ENCODE data around the gene C4orf36.

The C4orf36 gene

GRCh38 chr4:86935566-86935852 lies 43.3 kb upstream of the C4orf36 start:
- Histone ChIP-seq H3K36me3 (ENCODE audit: control insufficient read depth in 4 of 4, insufficient read depth in 4 of 4, low read length in 3 of 4) (peaks cover 0 to 4% (median 0%) of the 10 kb centered on the region in 4 experiments), H3K27me3 (replicated peaks in 2 of 5; ENCODE audit: control insufficient read depth in 4 of 5, insufficient read depth in 5 of 5, low read length in 4 of 5) (no peaks in the 10 kb centered on the region), H3K4me3 (ENCODE audit: control insufficient read depth in 1 of 7, extremely low read depth in 1 of 7, insufficient read depth in 4 of 7, low read depth in 2 of 7, low read length in 6 of 7) (peak overlapping the region; percentile 79 to 97 (median 95)), H3K4me1 (ENCODE audit: control extremely low read depth in 1 of 4, control insufficient read depth in 4 of 4, insufficient read depth in 4 of 4, low read length in 3 of 4) (peaks cover 27 to 60% (median 44%) of the 10 kb centered on the region in 4 experiments), H3K9me3 (ENCODE audit: control extremely low read depth in 1 of 5, control insufficient read depth in 4 of 5, insufficient read depth in 2 of 5, low read depth in 1 of 5, low read length in 4 of 5) (no peaks in the 10 kb centered on the region), H3K27ac (ENCODE audit: insufficient read depth in 1 of 2, low read depth in 1 of 2, low read length in 2 of 2, poor library complexity in 1 of 2, severe bottlenecking in 2 of 2) (peak overlapping the region; percentile 41 to 90)
- peak in 1 of 3 donors; percentile 36 for DNase-seq
- 0% methylated on average over 3 of the region's 16 CpGs for WGBS (ENCODE audit: insufficient coverage)
- CTCF ChIA-PET = interaction anchor here (1.1 to 7.5 kb wide), 12 partner anchors 10 to 157 kb away, joined by 3 to 57 read pairs (median 6); no protein-coding TSS in a partner anchor
- POLR2A ChIA-PET = interaction anchor here (0.6 to 4.7 kb wide), 7 partner anchors 10 to 115 kb away, joined by 3 to 26 read pairs (median 4); no protein-coding TSS in a partner anchor

- Histone ChIP-seq H3K27me3 (replicated peaks in 2 of 5; ENCODE audit: control insufficient read depth in 4 of 5, insufficient read depth in 5 of 5, low read length in 4 of 5) (no peaks in the 10 kb centered on the region), H3K27ac (ENCODE audit: insufficient read depth in 1 of 2, low read depth in 1 of 2, low read length in 2 of 2, poor library complexity in 1 of 2, severe bottlenecking in 2 of 2) (peak within 1 kb of the TSS; percentile 73 to 94), H3K4me3 (ENCODE audit: control insufficient read depth in 1 of 7, extremely low read depth in 1 of 7, insufficient read depth in 4 of 7, low read depth in 2 of 7, low read length in 6 of 7) (peak within 1 kb of the TSS; percentile 79 to 97 (median 95)), H3K36me3 (ENCODE audit: control insufficient read depth in 4 of 4, insufficient read depth in 4 of 4, low read length in 3 of 4) (peaks cover 0 to 4% (median 0%) of the 10 kb centered on the region in 4 experiments), H3K4me1 (ENCODE audit: control extremely low read depth in 1 of 4, control insufficient read depth in 4 of 4, insufficient read depth in 4 of 4, low read length in 3 of 4) (peaks cover 24 to 54% (median 41%) of the 10 kb centered on the region in 4 experiments), H3K9me3 (ENCODE audit: control extremely low read depth in 1 of 5, control insufficient read depth in 4 of 5, insufficient read depth in 2 of 5, low read depth in 1 of 5, low read length in 4 of 5) (no peaks in the 10 kb centered on the region)
- ChIA-PET POLR2A (interaction anchor here (0.6 to 4.7 kb wide), 7 partner anchors 11 to 116 kb away, joined by 3 to 26 read pairs (median 4); no protein-coding TSS in a partner anchor), CTCF (interaction anchor here (0.7 to 7.5 kb wide), 19 partner anchors 11 to 162 kb away, joined by 3 to 57 read pairs (median 5); no protein-coding TSS in a partner anchor)
- WGBS (ENCODE audit: insufficient coverage) = 0% methylated on average over 75 of the region's 97 CpGs
- DNase-seq = peak; percentile 98
These were observed 42.7 kb upstream of the C4orf36 start, which contains the start of gene AFF1 for GRCh38 chr4:86934771-86935565. AFF1 (plus strand) TSS chr4:86935011; CDS start chr4:86948534, 13,523 bp downstream.

- Histone ChIP-seq H3K9me3 (ENCODE audit: control extremely low read depth in 1 of 5, control insufficient read depth in 4 of 5, insufficient read depth in 2 of 5, low read depth in 1 of 5, low read length in 4 of 5) (no peaks in the 10 kb centered on the region), H3K36me3 (ENCODE audit: control insufficient read depth in 4 of 4, insufficient read depth in 4 of 4, low read length in 3 of 4) (peaks cover 0 to 4% (median 0%) of the 10 kb centered on the region in 4 experiments), H3K27me3 (replicated peaks in 2 of 5; ENCODE audit: control insufficient read depth in 4 of 5, insufficient read depth in 5 of 5, low read length in 4 of 5) (no peaks in the 10 kb centered on the region), H3K4me1 (ENCODE audit: control extremely low read depth in 1 of 4, control insufficient read depth in 4 of 4, insufficient read depth in 4 of 4, low read length in 3 of 4) (peaks cover 21 to 47% (median 35%) of the 10 kb centered on the region in 4 experiments), H3K27ac (ENCODE audit: insufficient read depth in 1 of 2, low read depth in 1 of 2, low read length in 2 of 2, poor library complexity in 1 of 2, severe bottlenecking in 2 of 2) (peak overlapping the region; percentile 73 to 94), H3K4me3 (ENCODE audit: control insufficient read depth in 1 of 7, extremely low read depth in 1 of 7, insufficient read depth in 4 of 7, low read depth in 2 of 7, low read length in 6 of 7) (peak overlapping the region; percentile 35 to 97 (median 95))
- ChIA-PET POLR2A (interaction anchor here (0.8 to 4.7 kb wide), 4 partner anchors 27 to 116 kb away, joined by 3 to 26 read pairs (median 4); no protein-coding TSS in a partner anchor), CTCF (interaction anchor here (0.7 to 7.5 kb wide), 17 partner anchors 11 to 163 kb away, joined by 3 to 57 read pairs (median 5); no protein-coding TSS in a partner anchor)
- peak in 2 of 3 donors; percentile 35 to 43 for DNase-seq
- WGBS (ENCODE audit: insufficient coverage) = 0% methylated on average over 12 of the region's 15 CpGs
These were observed 42.0 kb upstream of the C4orf36 start for GRCh38 chr4:86934147-86934770.

GRCh38 chr4:86928400-86929255 lies 36.4 kb upstream of the C4orf36 start:
- H3K9me3 ChIP-seq (ENCODE audit: control extremely low read depth in 1 of 5, control insufficient read depth in 4 of 5, insufficient read depth in 2 of 5, low read depth in 1 of 5, low read length in 4 of 5) = no peaks in the 10 kb centered on the region
- ChIA-PET CTCF (interaction anchor here (0.9 to 2.3 kb wide), 2 partner anchors 165 to 178 kb away, joined by 3 to 9 read pairs; no protein-coding TSS in a partner anchor), POLR2A (no interaction called here)
- H3K36me3 ChIP-seq (ENCODE audit: control insufficient read depth in 4 of 4, insufficient read depth in 4 of 4, low read length in 3 of 4) = peaks cover 0 to 4% (median 0%) of the 10 kb centered on the region in 4 experiments
- peak overlapping the region in 1 of 7 experiments; percentile 37 for H3K4me3 ChIP-seq (ENCODE audit: control insufficient read depth in 1 of 7, extremely low read depth in 1 of 7, insufficient read depth in 4 of 7, low read depth in 2 of 7, low read length in 6 of 7)
- H3K27me3 ChIP-seq (replicated peaks in 2 of 5; ENCODE audit: control insufficient read depth in 4 of 5, insufficient read depth in 5 of 5, low read length in 4 of 5) = no peaks in the 10 kb centered on the region
- 54% methylated on average over 9 of the region's 10 CpGs for WGBS (ENCODE audit: insufficient coverage)
- DNase-seq = peak in 2 of 3 donors; percentile 29 to 36
- H3K27ac ChIP-seq (ENCODE audit: insufficient read depth in 1 of 2, low read depth in 1 of 2, low read length in 2 of 2, poor library complexity in 1 of 2, severe bottlenecking in 2 of 2) = no peak overlapping the region
- peaks cover 11 to 45% (median 27%) of the 10 kb centered on the region in 4 experiments for H3K4me1 ChIP-seq (ENCODE audit: control extremely low read depth in 1 of 4, control insufficient read depth in 4 of 4, insufficient read depth in 4 of 4, low read length in 3 of 4)

- H3K36me3 ChIP-seq (ENCODE audit: control insufficient read depth in 4 of 4, insufficient read depth in 4 of 4, low read length in 3 of 4) = peaks cover 0 to 4% (median 0%) of the 10 kb centered on the region in 4 experiments
- H3K27me3 ChIP-seq (replicated peaks in 2 of 5; ENCODE audit: control insufficient read depth in 4 of 5, insufficient read depth in 5 of 5, low read length in 4 of 5) = no peaks in the 10 kb centered on the region
- DNase-seq = peak in 2 of 3 donors; percentile 52
- H3K4me1 ChIP-seq (ENCODE audit: control extremely low read depth in 1 of 4, control insufficient read depth in 4 of 4, insufficient read depth in 4 of 4, low read length in 3 of 4) = peaks cover 10 to 39% (median 25%) of the 10 kb centered on the region in 4 experiments
- no peaks in the 10 kb centered on the region for H3K9me3 ChIP-seq (ENCODE audit: control extremely low read depth in 1 of 5, control insufficient read depth in 4 of 5, insufficient read depth in 2 of 5, low read depth in 1 of 5, low read length in 4 of 5)
- H3K27ac ChIP-seq (ENCODE audit: insufficient read depth in 1 of 2, low read depth in 1 of 2, low read length in 2 of 2, poor library complexity in 1 of 2, severe bottlenecking in 2 of 2) = no peak overlapping the region
- CTCF ChIA-PET = no interaction called here
- WGBS (ENCODE audit: insufficient coverage) = no CpG with 5 or more reads among the region's 2 CpGs
- H3K4me3 ChIP-seq (ENCODE audit: control insufficient read depth in 1 of 7, extremely low read depth in 1 of 7, insufficient read depth in 4 of 7, low read depth in 2 of 7, low read length in 6 of 7) = no peak overlapping the region
- POLR2A ChIA-PET = no interaction called here
These were observed 35.7 kb upstream of the C4orf36 start for GRCh38 chr4:86927843-86928395.

GRCh38 chr4:86926435-86927086 lies 34.3 kb upstream of the C4orf36 start:
- WGBS (ENCODE audit: insufficient coverage) = 100% methylated on average over 1 of the region's 6 CpGs

More at GRCh38 chr4:86926435-86927086, 34.3 kb upstream of the C4orf36 start:
- ChIA-PET CTCF (interaction anchor here (1.3 kb wide), 2 partner anchors 80 to 166 kb away, joined by 4 to 5 read pairs; no protein-coding TSS in a partner anchor), POLR2A (no interaction called here)
- no peaks in the 10 kb centered on the region for H3K27me3 ChIP-seq (replicated peaks in 2 of 5; ENCODE audit: control insufficient read depth in 4 of 5, insufficient read depth in 5 of 5, low read length in 4 of 5)
- H3K36me3 ChIP-seq (ENCODE audit: control insufficient read depth in 4 of 4, insufficient read depth in 4 of 4, low read length in 3 of 4) = peaks cover 0 to 4% (median 0%) of the 10 kb centered on the region in 4 experiments
- no peak overlapping the region for H3K4me3 ChIP-seq (ENCODE audit: control insufficient read depth in 1 of 7, extremely low read depth in 1 of 7, insufficient read depth in 4 of 7, low read depth in 2 of 7, low read length in 6 of 7)
- H3K9me3 ChIP-seq (ENCODE audit: control extremely low read depth in 1 of 5, control insufficient read depth in 4 of 5, insufficient read depth in 2 of 5, low read depth in 1 of 5, low read length in 4 of 5) = no peaks in the 10 kb centered on the region
- H3K4me1 ChIP-seq (ENCODE audit: control extremely low read depth in 1 of 4, control insufficient read depth in 4 of 4, insufficient read depth in 4 of 4, low read length in 3 of 4) = peaks cover 13 to 48% (median 30%) of the 10 kb centered on the region in 4 experiments
- DNase-seq = no peak
- H3K27ac ChIP-seq (ENCODE audit: insufficient read depth in 1 of 2, low read depth in 1 of 2, low read length in 2 of 2, poor library complexity in 1 of 2, severe bottlenecking in 2 of 2) = no peak overlapping the region

Measured in common myeloid progenitor, CD34-positive (primary cell).